CD4-positive, alpha-beta T cell treated with Interleukin-10 for 1 hour (primary cell): ENCODE data around the gene AKAP9.
"Not testable (repeated sequence)": the region's sequence is repeated elsewhere in the genome, so short reads cannot be mapped to it uniquely, and the experiment has no call there.

Experiments
- DNase-seq: peaks from one replicate; pipeline ENCODE4 v3.0.0-alpha.2; 2020

Gene AKAP9

GRCh38 chr7:91940572-91941341 lies at the start of gene AKAP9:
AKAP9 (plus strand) TSS chr7:91940862; CDS start chr7:91941100, 238 bp downstream.
- DNase-seq: peak; percentile 88

DNA sequence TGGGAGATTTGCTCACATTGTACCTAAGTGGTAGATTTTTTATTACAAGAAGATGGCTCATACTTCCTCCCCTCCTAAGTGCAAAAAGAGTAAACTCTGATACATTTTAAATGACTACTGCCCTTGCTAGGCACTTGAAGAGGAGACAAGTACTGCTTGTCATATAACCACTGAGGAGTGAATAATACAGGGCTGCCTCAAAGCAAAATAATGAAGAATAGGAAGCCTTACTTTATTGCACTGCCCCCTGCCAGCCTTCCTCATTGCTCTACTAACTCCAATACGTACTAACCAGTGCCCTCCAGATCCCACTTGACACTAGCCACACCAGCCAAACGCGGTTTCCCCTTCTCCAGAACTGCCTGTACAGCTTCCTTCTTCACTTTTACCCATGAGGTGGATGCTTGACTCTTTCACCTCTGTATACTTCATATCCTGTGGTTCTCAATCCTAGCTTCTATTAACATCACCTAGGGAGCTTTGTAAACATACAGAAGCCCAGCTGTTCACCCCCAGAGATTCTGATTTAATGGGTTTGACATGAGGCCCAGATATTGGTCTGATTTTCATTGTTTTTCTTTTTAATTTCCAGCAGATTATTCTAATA lies 48.5 kb upstream of the AKAP9 start:
- DNase-seq: no peak

GRCh38 chr7:91892821-91893340 lies 47.8 kb upstream of the AKAP9 start:
- DNase-seq: no peak

DNA sequence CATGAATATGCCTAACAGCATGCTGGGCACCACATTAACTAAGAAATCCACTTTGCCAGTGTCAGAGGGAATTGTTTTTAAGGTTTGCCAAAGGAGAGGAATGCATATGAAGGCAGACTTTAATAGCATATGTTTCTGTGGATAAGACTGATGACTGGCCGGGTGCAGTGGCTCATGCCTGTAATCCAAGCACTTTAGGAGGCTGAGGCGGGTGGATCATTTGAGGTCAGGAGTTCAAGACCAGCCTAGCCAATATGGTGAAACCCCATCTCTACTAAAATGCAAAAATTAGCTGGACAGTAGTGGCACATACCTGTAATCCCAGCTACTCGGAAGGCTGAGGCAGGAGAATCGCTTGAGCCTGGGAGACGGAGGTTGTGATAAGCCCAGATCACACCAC lies 47.0 kb upstream of the AKAP9 start:
- not testable (repeated sequence) for DNase-seq

DNA sequence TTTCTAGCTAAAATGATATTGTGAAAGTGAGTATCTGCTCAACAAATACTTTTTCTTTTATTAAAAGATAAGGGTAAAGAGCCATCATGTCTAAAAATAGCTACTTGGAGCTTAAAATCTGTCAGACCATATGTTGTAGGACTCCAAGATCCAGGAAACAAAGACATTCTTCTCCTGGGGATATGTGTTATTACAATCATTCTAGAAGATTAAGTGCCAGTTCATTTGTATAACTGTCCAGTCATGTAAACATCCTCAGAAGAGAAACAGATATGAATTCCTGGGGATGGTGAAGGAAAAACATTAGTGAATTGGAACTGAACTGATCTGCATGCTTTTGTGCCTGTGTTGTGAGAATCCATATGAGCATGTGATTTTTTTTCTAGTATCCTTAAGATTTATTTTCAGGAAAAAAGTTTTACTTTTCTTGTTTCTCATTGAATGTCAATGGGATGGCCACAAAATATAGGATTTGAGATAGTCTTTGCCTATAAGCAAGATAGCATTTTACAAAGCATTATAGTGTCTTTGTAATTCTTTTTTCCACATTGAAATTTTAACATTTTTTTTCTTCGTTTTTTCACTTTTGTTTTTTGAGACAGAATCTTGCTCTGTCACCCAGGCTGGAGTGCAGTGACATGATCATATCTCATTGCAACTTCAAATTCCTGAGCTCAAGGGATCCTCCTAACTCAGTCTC lies 45.7 kb upstream of the AKAP9 start:
- DNase-seq: no peak

GRCh38 chr7:91898240-91898992 lies 42.2 kb upstream of the AKAP9 start:
- DNase-seq: no peak

DNA sequence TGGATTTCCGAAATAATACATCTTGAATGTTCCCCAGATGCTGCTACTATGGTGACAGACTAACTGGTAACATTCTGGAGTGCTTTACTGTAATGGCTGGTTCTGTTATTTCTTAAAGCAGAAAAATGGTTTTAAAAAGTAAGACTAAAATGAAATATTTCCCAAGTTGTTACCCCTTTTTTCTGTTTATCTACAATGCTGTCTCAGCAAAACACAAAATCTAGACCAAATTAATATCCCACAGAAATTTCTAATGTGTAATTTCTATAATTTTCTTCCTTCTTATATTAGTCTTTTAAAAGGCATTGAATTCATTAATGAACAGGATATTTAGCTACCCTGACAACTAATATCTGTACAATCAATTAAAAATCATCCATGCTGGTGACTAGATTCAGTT lies 41.1 kb upstream of the AKAP9 start:
- no peak for DNase-seq

GRCh38 chr7:91910171-91910570 lies 30.5 kb upstream of the AKAP9 start:
- no peak for DNase-seq

DNA sequence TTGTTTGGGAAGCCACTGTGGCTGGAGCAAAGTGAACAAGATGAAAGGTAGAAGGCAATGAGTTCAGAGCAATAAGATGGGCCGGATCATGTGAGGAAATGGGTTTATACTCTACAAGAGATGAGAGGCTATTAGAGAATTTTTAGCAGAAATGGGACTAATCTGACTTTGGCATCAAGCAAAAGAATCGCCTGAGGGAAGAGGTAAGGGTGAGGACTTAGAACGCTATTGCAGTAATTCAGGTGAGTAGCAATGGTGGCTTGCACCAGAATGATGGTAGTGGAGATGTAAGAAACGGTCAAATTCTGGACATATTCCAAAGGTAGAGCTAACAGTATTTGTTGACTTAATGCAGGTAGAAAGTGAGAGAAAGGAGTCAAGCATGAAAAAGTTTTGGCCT lies 29.5 kb upstream of the AKAP9 start:
- DNase-seq: no peak

- no peak for DNase-seq
Observed at GRCh38 chr7:91912494-91912893, 28.2 kb upstream of the AKAP9 start.

- no peak for DNase-seq
Observed at GRCh38 chr7:91913612-91914011, 27.1 kb upstream of the AKAP9 start.

GRCh38 chr7:91915401-91916050 lies 25.1 kb upstream of the AKAP9 start:
- no peak for DNase-seq

- no peak for DNase-seq
Observed at GRCh38 chr7:91916051-91916440, 24.6 kb upstream of the AKAP9 start.

DNA sequence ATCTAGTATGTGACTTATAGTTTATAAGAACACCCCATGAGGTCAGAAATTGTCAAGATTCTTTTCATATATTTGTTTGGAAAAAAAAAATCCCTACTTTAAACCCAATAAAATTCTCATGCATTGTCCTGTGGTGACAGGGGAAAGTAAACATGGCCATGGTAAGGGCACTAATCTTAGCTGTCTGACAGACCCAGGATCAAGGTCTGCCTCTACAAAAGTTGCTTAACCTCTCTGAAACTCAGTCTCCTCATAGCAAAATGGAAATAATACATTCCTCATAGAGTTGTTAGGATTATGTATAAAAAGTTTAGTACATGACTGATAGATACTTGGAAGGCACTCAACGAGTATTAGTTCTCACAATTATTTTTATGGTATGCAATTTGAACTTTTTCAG lies 22.3 kb upstream of the AKAP9 start:
- no peak for DNase-seq

- no peak for DNase-seq
Observed at GRCh38 chr7:91922857-91923256, 17.8 kb upstream of the AKAP9 start.

- DNase-seq: no peak
Observed at GRCh38 chr7:91927912-91928311, 12.8 kb upstream of the AKAP9 start.

DNA sequence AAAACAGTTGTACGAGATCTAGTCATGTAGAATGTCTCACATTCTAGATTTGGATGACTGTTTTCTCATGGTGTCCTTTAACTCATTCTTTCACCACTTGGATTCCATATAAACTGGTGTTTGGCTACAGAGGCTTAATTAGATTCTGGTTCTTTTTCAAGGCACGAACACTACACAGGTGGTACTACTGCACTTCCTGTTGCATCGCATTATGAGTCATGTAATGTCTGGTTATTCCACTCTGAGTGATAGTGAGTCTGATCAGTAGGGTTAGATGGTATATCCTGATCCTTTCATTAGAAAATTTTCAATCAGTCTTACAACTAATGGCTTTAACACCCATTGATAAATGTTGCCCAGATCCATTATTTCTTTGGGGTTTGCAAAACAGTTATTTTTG lies 11.2 kb upstream of the AKAP9 start:
- DNase-seq: no peak

DNA sequence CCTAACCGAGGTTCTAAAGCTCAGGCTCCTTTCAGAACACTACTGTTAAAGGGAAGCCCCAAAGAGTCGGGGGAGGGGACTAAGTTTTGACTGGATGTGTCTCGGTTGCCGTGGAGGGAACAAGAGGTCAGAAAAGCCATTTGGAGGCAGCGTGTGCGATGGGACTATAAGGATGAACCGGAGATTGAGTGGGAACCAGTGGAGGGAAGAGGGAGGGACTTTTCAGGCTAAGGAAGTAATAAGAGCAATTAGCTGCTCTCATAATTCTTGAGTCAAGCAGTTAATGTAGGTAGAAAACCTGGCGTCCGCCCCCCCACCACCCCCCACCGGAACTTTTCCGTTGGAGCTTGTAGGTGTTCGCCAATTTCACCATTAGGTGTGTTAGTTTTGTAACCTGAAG lies 491 bp upstream of the AKAP9 start:
- peak; percentile 39 for DNase-seq

DNA sequence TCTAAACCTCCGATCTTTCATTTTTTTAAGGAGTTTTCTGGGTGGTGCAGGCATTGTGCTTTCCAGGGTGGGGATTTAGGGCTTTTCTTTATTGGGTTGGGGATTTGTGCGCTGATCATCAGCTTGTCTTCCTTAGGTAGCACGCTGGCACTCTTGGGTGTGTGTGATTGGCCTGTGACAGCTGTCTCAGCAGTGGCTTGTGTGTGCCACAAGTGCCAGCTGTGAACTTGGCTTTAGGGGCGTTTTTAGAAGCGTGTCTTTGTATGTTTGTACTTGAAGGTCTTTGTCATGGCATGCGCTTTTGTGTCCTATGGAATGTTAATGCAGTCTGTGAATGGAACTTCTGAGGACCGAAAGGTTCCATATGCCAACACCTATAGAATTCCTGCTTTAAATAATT lies 788 bp downstream of the AKAP9 start:
- DNase-seq: peak; percentile 50

- no peak for DNase-seq
Observed at GRCh38 chr7:91942312-91942711, 1.6 kb downstream of the AKAP9 start.

GRCh38 chr7:91944970-91945369 lies 4.3 kb downstream of the AKAP9 start:
- DNase-seq: not testable (repeated sequence)

DNA sequence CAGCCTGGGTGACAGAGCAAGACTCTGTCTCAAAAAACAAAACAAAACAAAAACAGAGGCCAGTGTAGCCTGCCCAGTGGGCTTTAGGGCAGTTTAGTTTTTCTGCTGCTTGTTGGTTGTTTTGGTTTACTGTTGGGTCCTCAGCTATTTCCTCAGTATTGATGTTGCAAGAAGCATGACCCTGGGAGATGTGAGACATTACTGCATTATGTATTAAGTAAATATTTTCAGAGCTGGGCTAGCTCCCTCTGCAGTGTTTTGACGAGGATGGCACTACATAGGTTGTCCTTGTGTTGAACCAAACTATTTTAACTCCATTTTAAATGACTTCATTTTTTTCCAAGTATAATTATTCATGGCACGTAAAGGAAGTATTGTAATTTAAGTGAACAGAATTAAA lies 4.8 kb downstream of the AKAP9 start:
- DNase-seq: no peak

DNA sequence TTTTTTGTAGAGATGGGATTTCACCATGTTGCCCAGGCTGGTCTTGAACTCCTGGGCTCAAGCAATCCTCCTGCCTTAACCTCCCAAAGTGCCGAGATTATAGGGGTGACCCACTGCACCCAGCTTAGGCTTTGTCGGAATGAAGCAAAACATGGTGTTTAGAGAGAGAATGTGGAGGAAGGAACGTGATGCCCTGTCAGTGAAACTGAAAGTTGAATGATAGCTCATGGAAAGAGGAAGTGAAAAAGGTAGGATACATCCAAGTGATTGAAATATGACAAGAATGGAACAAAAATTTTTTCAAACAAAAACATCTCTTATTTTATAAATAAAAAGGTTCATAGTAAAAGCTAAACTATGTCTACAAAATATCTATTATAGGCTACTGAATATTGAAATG lies 5.9 kb downstream of the AKAP9 start:
- no peak for DNase-seq
